Brain microvascular endothelial cell (primary cell): ENCODE results near the gene MAPK1.

Experiments
- DNase-seq: peaks from one replicate; pipeline ENCODE4 v3.0.0-alpha.2; 2020
- H3K27ac ChIP-seq: fragments of 250-450 bp; sonication (Bioruptor Pico); 2 replicates; pipeline ENCODE4 v1.5.1; 2020; ENCODE audit warnings: mild to moderate bottlenecking, moderate library complexity
- H3K27me3 ChIP-seq: fragments of 250-450 bp; sonication (Bioruptor Pico); replicated peaks from 2 replicates; pipeline ENCODE4 v1.5.1; 2020; ENCODE audit warnings: mild to moderate bottlenecking
- H3K36me3 ChIP-seq: fragments of 250-450 bp; sonication (Bioruptor Pico); replicated peaks from 2 replicates; pipeline ENCODE4 v1.5.1; 2020; ENCODE audit warnings: mild to moderate bottlenecking
- H3K4me3 ChIP-seq: 2 replicates; pipeline ENCODE4 v1.5.1; 2011; ENCODE audit warnings: low read depth, mild to moderate bottlenecking, control low read depth, low read length, moderate library complexity
- CTCF ChIP-seq: IDR thresholded peaks from 2 replicates; pipeline ENCODE4 v1.5.1; 2011; ENCODE audit warnings: low read depth, mild to moderate bottlenecking, moderate library complexity, low read length, control low read depth, inconsistent platforms; ENCODE audit errors: missing control alignments
- in situ Hi-C: cut with HindIII; loops from 2 replicates; pipeline ENCODE4 v1.10.0; 2017; ENCODE audit warnings: low sequenced_read_pairs, low pct_ligation_motif_present

The MAPK1 gene

GRCh38 chr22:21866833-21867527, 465 bp downstream of the MAPK1 start:
- no peaks in the 10 kb centered on the region for H3K36me3 ChIP-seq
- in situ Hi-C loops: no loop called here
- DNase-seq: peak; percentile 16
- H3K4me3 ChIP-seq: peak overlapping the region; percentile 92
- no peaks in the 10 kb centered on the region for H3K27me3 ChIP-seq
- H3K27ac ChIP-seq: peak overlapping the region; percentile 78
- TF ChIP-seq CTCF: no peak

GRCh38 chr22:21865041-21865440, 2.4 kb downstream of the MAPK1 start:
- Histone ChIP-seq H3K27me3 (no peaks in the 10 kb centered on the region), H3K27ac (peak overlapping the region; percentile 78), H3K36me3 (no peaks in the 10 kb centered on the region), H3K4me3 (peak overlapping the region; percentile 3)
- no peak for TF ChIP-seq CTCF
- in situ Hi-C loops: no loop called here
- peak; percentile 79 for DNase-seq

- in situ Hi-C loops: no loop called here
- no peaks in the 10 kb centered on the region for H3K36me3 ChIP-seq
- TF ChIP-seq CTCF: no peak
- H3K4me3 ChIP-seq: no peak overlapping the region
- H3K27ac ChIP-seq: no peak overlapping the region
- no peak for DNase-seq
- H3K27me3 ChIP-seq: no peaks in the 10 kb centered on the region
These were observed 4.8 kb downstream of the MAPK1 start for GRCh38 chr22:21862386-21863245.

- TF ChIP-seq CTCF: no peak
- no peak for DNase-seq
- no peak overlapping the region for H3K4me3 ChIP-seq
- H3K27me3 ChIP-seq: no peaks in the 10 kb centered on the region
- H3K27ac ChIP-seq: peak overlapping the region; percentile 21
- in situ Hi-C loops: no loop called here
- no peaks in the 10 kb centered on the region for H3K36me3 ChIP-seq
These were observed 5.6 kb downstream of the MAPK1 start for GRCh38 chr22:21861851-21862250.

- no peak for DNase-seq
- no peak for TF ChIP-seq CTCF
- Histone ChIP-seq H3K27ac (peak overlapping the region; percentile 21), H3K36me3 (no peaks in the 10 kb centered on the region), H3K4me3 (no peak overlapping the region), H3K27me3 (no peaks in the 10 kb centered on the region)
- in situ Hi-C loops: no loop called here
These were observed 6.1 kb downstream of the MAPK1 start for GRCh38 chr22:21861264-21861848.
